GM19467 (cell line): ENCODE results near the gene GALNT14.

Experiments
- ATAC-seq: cut with Tn5 transposase; IDR thresholded peaks from one replicate; pipeline ENCODE4 v1.9.1; 2021; ENCODE audit warnings: mild to moderate bottlenecking, moderate library complexity; ENCODE audit not compliant: unreplicated experiment

The GALNT14 gene

GRCh38 chr2:30955516-30956132, 182.6 kb downstream of the GALNT14 start:
- ATAC-seq: no peak

GRCh38 chr2:30950339-30950738, 187.9 kb downstream of the GALNT14 start:
- ATAC-seq: no peak

GRCh38 chr2:30949435-30949834, 188.8 kb downstream of the GALNT14 start:
- no peak for ATAC-seq

- ATAC-seq: no peak
These were observed 189.4 kb downstream of the GALNT14 start for GRCh38 chr2:30948857-30949256.

- no peak for ATAC-seq
These were observed 190.1 kb downstream of the GALNT14 start for GRCh38 chr2:30948130-30948529.

- ATAC-seq: no peak
These were observed 190.6 kb downstream of the GALNT14 start for GRCh38 chr2:30947686-30948085.

- ATAC-seq: no peak
These were observed 195.8 kb downstream of the GALNT14 start for GRCh38 chr2:30942419-30942818.

- no peak for ATAC-seq
These were observed 197.4 kb downstream of the GALNT14 start for GRCh38 chr2:30940839-30941238.

- ATAC-seq: no peak
These were observed 198.9 kb downstream of the GALNT14 start for GRCh38 chr2:30939364-30939763.

- no peak for ATAC-seq
These were observed 200.0 kb downstream of the GALNT14 start for GRCh38 chr2:30938196-30938595.

GRCh38 chr2:30936977-30937376, 201.3 kb downstream of the GALNT14 start:
- no peak for ATAC-seq

- ATAC-seq: no peak
These were observed 202.4 kb downstream of the GALNT14 start for GRCh38 chr2:30935795-30936194.

GRCh38 chr2:30934066-30934465, 204.2 kb downstream of the GALNT14 start:
- ATAC-seq: no peak

- no peak for ATAC-seq
These were observed 204.7 kb downstream of the GALNT14 start for GRCh38 chr2:30933496-30933895.

GRCh38 chr2:30932870-30933269, 205.4 kb downstream of the GALNT14 start:
- ATAC-seq: no peak

GRCh38 chr2:30931841-30932407, 206.3 kb downstream of the GALNT14 start:
- ATAC-seq: no peak

- ATAC-seq: no peak
These were observed 207.5 kb downstream of the GALNT14 start for GRCh38 chr2:30930716-30931115.

GRCh38 chr2:30927465-30928075, 210.7 kb downstream of the GALNT14 start:
- ATAC-seq: no peak

- no peak for ATAC-seq
These were observed 211.6 kb downstream of the GALNT14 start for GRCh38 chr2:30926606-30927005.

GRCh38 chr2:30923623-30924022, 214.6 kb downstream of the GALNT14 start:
- ATAC-seq: no peak

- ATAC-seq: no peak
These were observed 217.7 kb downstream of the GALNT14 start for GRCh38 chr2:30920511-30920910.

- no peak for ATAC-seq
These were observed 222.8 kb downstream of the GALNT14 start for GRCh38 chr2:30915486-30915885.

GRCh38 chr2:30914456-30914855, 223.8 kb downstream of the GALNT14 start:
- ATAC-seq: no peak
